ENCODE results near the gene ZNF215. TPM values are rescaled to one million over a fixed set of nuclear protein-coding genes. Genes with fewer than 3 reads are reported as not detected.
"Not testable (repeated sequence)": the region's sequence is repeated elsewhere in the genome, so short reads cannot be mapped to it uniquely, and the experiment has no call there.

The ZNF215 gene
- total RNA-seq, 6 experiments from 2014 or later = 4.7 to 6.5 (median 5.6) TPM

GRCh38 chr11:6968816-6969215, 42.6 kb downstream of the ZNF215 start:
- peaks cover 16% of the 10 kb centered on the region; the same call in 1 of the 2 replicates for H3K36me3 Mint-ChIP-seq (ENCODE audit: low read depth)
- H3K27ac Mint-ChIP-seq = peak overlapping the region; percentile 82
- H3K4me3 Mint-ChIP-seq = peak overlapping the region; percentile 52; the same call in 1 of the 2 replicates
- no peak for TF ChIP-seq CTCF (IDR thresholded peaks at IDR 0.05)
- peak; percentile 79 for DNase-seq
- no peaks in the 10 kb centered on the region; the same call in 1 of the 2 replicates for H3K9me3 Mint-ChIP-seq
- no peaks in the 10 kb centered on the region; the same call in 1 of the 2 replicates for H3K27me3 Mint-ChIP-seq (ENCODE audit: insufficient read depth)
- H3K4me1 Mint-ChIP-seq (ENCODE audit: low read depth) = peaks cover 26% of the 10 kb centered on the region

- peak overlapping the region; percentile 60 for H3K27ac Mint-ChIP-seq
- peaks cover 26% of the 10 kb centered on the region for H3K4me1 Mint-ChIP-seq (ENCODE audit: low read depth)
- not testable (repeated sequence) for H3K9me3 Mint-ChIP-seq; H3K4me3 Mint-ChIP-seq; DNase-seq; H3K27me3 Mint-ChIP-seq (ENCODE audit: insufficient read depth)
- H3K36me3 Mint-ChIP-seq (ENCODE audit: low read depth) = peaks cover 16% of the 10 kb centered on the region; the same call in 1 of the 2 replicates
Measured at GRCh38 chr11:6969854-6970253, 43.6 kb downstream of the ZNF215 start.

- TF ChIP-seq CTCF (IDR thresholded peaks at IDR 0.05) = no peak
- peak; percentile 33 for DNase-seq
- no peaks in the 10 kb centered on the region for H3K27me3 Mint-ChIP-seq (ENCODE audit: insufficient read depth)
- H3K9me3 Mint-ChIP-seq = no peaks in the 10 kb centered on the region
- H3K4me1 Mint-ChIP-seq (ENCODE audit: low read depth) = peaks cover 13% of the 10 kb centered on the region
- no peak overlapping the region for H3K27ac Mint-ChIP-seq
- no peaks in the 10 kb centered on the region for H3K36me3 Mint-ChIP-seq (ENCODE audit: low read depth)
- H3K4me3 Mint-ChIP-seq = no peak overlapping the region
Measured at GRCh38 chr11:6979365-6979764, 53.1 kb downstream of the ZNF215 start.

GRCh38 chr11:6986487-6986886, 60.3 kb downstream of the ZNF215 start:
- H3K4me1 Mint-ChIP-seq (ENCODE audit: low read depth) = peaks cover 23% of the 10 kb centered on the region
- H3K9me3 Mint-ChIP-seq = no peaks in the 10 kb centered on the region; the same call in 1 of the 2 replicates
- no peaks in the 10 kb centered on the region for H3K27me3 Mint-ChIP-seq (ENCODE audit: insufficient read depth)
- no peak overlapping the region for H3K4me3 Mint-ChIP-seq
- TF ChIP-seq CTCF (IDR thresholded peaks at IDR 0.05) = no peak
- DNase-seq = no peak
- H3K27ac Mint-ChIP-seq = no peak overlapping the region
- H3K36me3 Mint-ChIP-seq (ENCODE audit: low read depth) = peaks cover 4% of the 10 kb centered on the region; the same call in 1 of the 2 replicates

GRCh38 chr11:6988506-6988905, 62.3 kb downstream of the ZNF215 start:
- no peak overlapping the region for H3K27ac Mint-ChIP-seq
- TF ChIP-seq CTCF (IDR thresholded peaks at IDR 0.05) = no peak
- H3K9me3 Mint-ChIP-seq = no peaks in the 10 kb centered on the region; the same call in 1 of the 2 replicates
- H3K36me3 Mint-ChIP-seq (ENCODE audit: low read depth) = peaks cover 4% of the 10 kb centered on the region; the same call in 1 of the 2 replicates
- no peak overlapping the region for H3K4me3 Mint-ChIP-seq
- no peaks in the 10 kb centered on the region for H3K27me3 Mint-ChIP-seq (ENCODE audit: insufficient read depth)
- peak; percentile 45 for DNase-seq
- peaks cover 44% of the 10 kb centered on the region for H3K4me1 Mint-ChIP-seq (ENCODE audit: low read depth)

- H3K4me3 Mint-ChIP-seq = peak overlapping the region; percentile 72; the same call in 1 of the 2 replicates
- H3K27ac Mint-ChIP-seq = peak overlapping the region; percentile 87
- H3K4me1 Mint-ChIP-seq (ENCODE audit: low read depth) = peaks cover 50% of the 10 kb centered on the region
- TF ChIP-seq CTCF (IDR thresholded peaks at IDR 0.05) = no peak
- no peaks in the 10 kb centered on the region; the same call in 1 of the 2 replicates for H3K9me3 Mint-ChIP-seq
- no peaks in the 10 kb centered on the region for H3K27me3 Mint-ChIP-seq (ENCODE audit: insufficient read depth)
- DNase-seq = no peak
- peaks cover 4% of the 10 kb centered on the region; the same call in 1 of the 2 replicates for H3K36me3 Mint-ChIP-seq (ENCODE audit: low read depth)
Measured at GRCh38 chr11:6991227-6991626, 65.0 kb downstream of the ZNF215 start.
